ENCODE measurements around the gene ANKRD12.

GRCh38 chr18:9249254-9249653, 112.7 kb downstream of the ANKRD12 start:
- no peak for TF ChIP-seq CTCF (IDR thresholded peaks at IDR 0.05)
- TF ChIP-seq ZFX (IDR thresholded peaks at IDR 0.05; ENCODE audit: borderline replicate concordance), result no peak

All from 22Rv1 (cell line).